KOPT-K1 (cell line): ENCODE measurements around the gene HMG20A.

Experiments used
- H3K27ac ChIP-seq: fragments of 200-600 bp; sonication (generic); 2 replicates; pipeline ENCODE4 v1.5.1; 2016; ENCODE audit warnings: antibody characterized with exemption, mild to moderate bottlenecking, low read depth, low read length; ENCODE audit not compliant: poor library complexity, severe bottlenecking
- H3K36me3 ChIP-seq: fragments of 200-600 bp; sonication (generic); 2 replicates; pipeline ENCODE4 v1.5.1; 2017; ENCODE audit warnings: antibody characterized with exemption, mild to moderate bottlenecking, low read length, moderate library complexity; ENCODE audit not compliant: insufficient read depth
- H3K9me3 ChIP-seq: fragments of 200-600 bp; sonication (generic); 2 replicates; pipeline ENCODE4 v1.5.1; 2017; ENCODE audit warnings: antibody characterized with exemption, low read length, mild to moderate bottlenecking; ENCODE audit not compliant: insufficient read depth, poor library complexity, severe bottlenecking

HMG20A gene

GRCh38 chr15:77436822-77437221 lies 16.1 kb downstream of the HMG20A start:
- Histone ChIP-seq H3K9me3 (no peaks in the 10 kb centered on the region), H3K27ac (no peak overlapping the region)

GRCh38 chr15:77437264-77437663 lies 16.6 kb downstream of the HMG20A start:
- Histone ChIP-seq H3K36me3 (no peaks in the 10 kb centered on the region), H3K9me3 (no peaks in the 10 kb centered on the region), H3K27ac (no peak overlapping the region)

More at GRCh38 chr15:77436822-77437221, 16.1 kb downstream of the HMG20A start:
- H3K36me3 ChIP-seq: no peaks in the 10 kb centered on the region

GRCh38 chr15:77440378-77440999 lies 19.8 kb downstream of the HMG20A start:
- no peaks in the 10 kb centered on the region for H3K36me3 ChIP-seq
- no peak overlapping the region for H3K27ac ChIP-seq
- no peaks in the 10 kb centered on the region for H3K9me3 ChIP-seq

GRCh38 chr15:77446840-77447390 lies 26.2 kb downstream of the HMG20A start:
- Histone ChIP-seq H3K36me3 (0 out of 2 replicates have a peak, but pooled peaks cover 4% of the 10 kb centered on the region), H3K27ac (no peak overlapping the region), H3K9me3 (no peaks in the 10 kb centered on the region)

- Histone ChIP-seq H3K27ac (no peak overlapping the region), H3K36me3 (peaks cover 16% of the 10 kb centered on the region), H3K9me3 (no peaks in the 10 kb centered on the region)
These were observed 33.6 kb downstream of the HMG20A start for GRCh38 chr15:77454265-77454664.

- H3K36me3 ChIP-seq: peaks cover 23% of the 10 kb centered on the region
- H3K27ac ChIP-seq: no peak overlapping the region
- no peaks in the 10 kb centered on the region for H3K9me3 ChIP-seq
These were observed 34.3 kb downstream of the HMG20A start for GRCh38 chr15:77454951-77455350.

GRCh38 chr15:77455696-77456321 lies 35.1 kb downstream of the HMG20A start:
- H3K27ac ChIP-seq: no peak overlapping the region
- peaks cover 27% of the 10 kb centered on the region for H3K36me3 ChIP-seq
- no peaks in the 10 kb centered on the region for H3K9me3 ChIP-seq

GRCh38 chr15:77456746-77457145 lies 36.1 kb downstream of the HMG20A start:
- Histone ChIP-seq H3K9me3 (no peaks in the 10 kb centered on the region), H3K27ac (no peak overlapping the region)

GRCh38 chr15:77457191-77457904 lies 36.7 kb downstream of the HMG20A start:
- Histone ChIP-seq H3K9me3 (no peaks in the 10 kb centered on the region), H3K36me3 (peaks cover 26% of the 10 kb centered on the region), H3K27ac (no peak overlapping the region)

More at GRCh38 chr15:77456746-77457145, 36.1 kb downstream of the HMG20A start:
- H3K36me3 ChIP-seq: peaks cover 26% of the 10 kb centered on the region

- no peaks in the 10 kb centered on the region for H3K9me3 ChIP-seq
- peaks cover 26% of the 10 kb centered on the region for H3K36me3 ChIP-seq
- no peak overlapping the region for H3K27ac ChIP-seq
These were observed 37.2 kb downstream of the HMG20A start for GRCh38 chr15:77457905-77458265.

- no peak overlapping the region for H3K27ac ChIP-seq
- H3K36me3 ChIP-seq: peaks cover 34% of the 10 kb centered on the region
- H3K9me3 ChIP-seq: no peaks in the 10 kb centered on the region
These were observed 38.3 kb downstream of the HMG20A start for GRCh38 chr15:77459031-77459430.

- no peaks in the 10 kb centered on the region for H3K9me3 ChIP-seq
- H3K27ac ChIP-seq: no peak overlapping the region
- H3K36me3 ChIP-seq: peaks cover 54% of the 10 kb centered on the region
These were observed 40.8 kb downstream of the HMG20A start for GRCh38 chr15:77461486-77461885.

GRCh38 chr15:77464129-77464865 lies 43.6 kb downstream of the HMG20A start:
- Histone ChIP-seq H3K36me3 (peaks cover 67% of the 10 kb centered on the region), H3K27ac (no peak overlapping the region), H3K9me3 (no peaks in the 10 kb centered on the region)

- Histone ChIP-seq H3K36me3 (peaks cover 66% of the 10 kb centered on the region), H3K9me3 (no peaks in the 10 kb centered on the region), H3K27ac (no peak overlapping the region)
These were observed 45.8 kb downstream of the HMG20A start for GRCh38 chr15:77466521-77466920.

GRCh38 chr15:77468896-77469295 lies 48.2 kb downstream of the HMG20A start:
- Histone ChIP-seq H3K36me3 (peaks cover 79% of the 10 kb centered on the region), H3K27ac (no peak overlapping the region), H3K9me3 (no peaks in the 10 kb centered on the region)
